KMS-11 (cell line): Measurements from ENCODE around the gene LPP.

ENCODE experiments used
- H2AFZ ChIP-seq: fragments of 200-600 bp; sonication (generic); 2 replicates; pipeline ENCODE4 v1.6.1; 2016; ENCODE audit warnings: antibody characterized with exemption, mixed run types, low read depth
- H3K27ac ChIP-seq: fragments of 200-600 bp; sonication (generic); 2 replicates; pipeline ENCODE4 v1.6.1; 2016; ENCODE audit warnings: mild to moderate bottlenecking, mixed run types
- H3K27me3 ChIP-seq: fragments of 200-600 bp; sonication (generic); 2 replicates; pipeline ENCODE4 v1.6.1; 2017; ENCODE audit warnings: mild to moderate bottlenecking, low read depth, mixed run types, moderate library complexity; ENCODE audit not compliant: insufficient read depth
- H3K36me3 ChIP-seq: fragments of 200-600 bp; sonication (generic); 2 replicates; pipeline ENCODE4 v1.6.1; 2017; ENCODE audit warnings: mild to moderate bottlenecking, mixed run types; ENCODE audit not compliant: insufficient read depth
- H3K4me1 ChIP-seq: fragments of 200-600 bp; sonication (generic); 2 replicates; pipeline ENCODE4 v1.6.1; 2016; ENCODE audit warnings: mild to moderate bottlenecking, low read depth, mixed run types; ENCODE audit not compliant: poor library complexity, severe bottlenecking
- H3K4me2 ChIP-seq: fragments of 200-600 bp; sonication (generic); 2 replicates; pipeline ENCODE4 v1.7.0; 2016; ENCODE audit warnings: mild to moderate bottlenecking, mixed run types
- H3K4me3 ChIP-seq: fragments of 200-600 bp; sonication (generic); IDR thresholded peaks from 2 replicates; pipeline ENCODE4 v1.6.1; 2017; ENCODE audit warnings: low read depth, low read length, mixed read lengths; ENCODE audit not compliant: insufficient read depth
- H3K79me2 ChIP-seq: fragments of 200-600 bp; sonication (generic); 2 replicates; pipeline ENCODE4 v1.6.1; 2016; ENCODE audit warnings: low read depth, mixed run types; ENCODE audit not compliant: insufficient read depth
- H3K9ac ChIP-seq: fragments of 200-600 bp; sonication (generic); 2 replicates; pipeline ENCODE4 v1.6.1; 2016; ENCODE audit warnings: mild to moderate bottlenecking, mixed run types
- H4K20me1 ChIP-seq: fragments of 200-600 bp; sonication (generic); 2 replicates; pipeline ENCODE4 v1.6.1; 2016; ENCODE audit warnings: mild to moderate bottlenecking, mixed run types; ENCODE audit not compliant: insufficient read depth
- TF ChIP-seq, protein P1 (sequence below): fragments of 200-600 bp; sonication (generic); conservative IDR thresholded peaks from 2 replicates; pipeline ENCODE4 v1.6.1; 2017; ENCODE audit warnings: low read depth, mild to moderate bottlenecking, antibody characterized with exemption, low read length, moderate library complexity, mixed read lengths

Gene LPP

DNA sequence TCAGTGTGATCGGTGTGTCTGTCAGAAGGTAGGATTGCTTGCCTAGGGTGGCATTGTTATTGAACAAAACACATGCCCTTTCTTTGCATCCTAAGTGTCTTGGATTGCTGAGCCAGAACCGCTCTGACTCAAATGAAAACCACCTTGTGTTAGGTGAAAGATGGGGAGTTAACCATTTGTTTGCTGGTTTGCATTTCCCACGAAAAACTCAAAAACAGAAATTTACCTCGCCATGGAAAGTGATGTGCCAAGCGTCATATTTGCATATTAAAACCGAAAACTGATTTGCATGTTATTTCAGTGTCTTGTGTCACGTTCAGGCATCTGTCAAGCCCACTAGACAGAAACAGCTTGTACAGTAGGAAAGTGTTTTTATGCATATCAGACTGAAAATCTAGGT is 543.2 kb downstream of the LPP start:
- H3K9ac ChIP-seq = no peak overlapping the region
- no peaks in the 10 kb centered on the region for H3K27me3 ChIP-seq
- no peaks in the 10 kb centered on the region for H3K79me2 ChIP-seq
- H3K4me1 ChIP-seq = no peaks in the 10 kb centered on the region
- no peaks in the 10 kb centered on the region for H4K20me1 ChIP-seq
- H2AFZ ChIP-seq = no peak overlapping the region
- no peaks in the 10 kb centered on the region for H3K36me3 ChIP-seq
- TF ChIP-seq, protein P1, sequence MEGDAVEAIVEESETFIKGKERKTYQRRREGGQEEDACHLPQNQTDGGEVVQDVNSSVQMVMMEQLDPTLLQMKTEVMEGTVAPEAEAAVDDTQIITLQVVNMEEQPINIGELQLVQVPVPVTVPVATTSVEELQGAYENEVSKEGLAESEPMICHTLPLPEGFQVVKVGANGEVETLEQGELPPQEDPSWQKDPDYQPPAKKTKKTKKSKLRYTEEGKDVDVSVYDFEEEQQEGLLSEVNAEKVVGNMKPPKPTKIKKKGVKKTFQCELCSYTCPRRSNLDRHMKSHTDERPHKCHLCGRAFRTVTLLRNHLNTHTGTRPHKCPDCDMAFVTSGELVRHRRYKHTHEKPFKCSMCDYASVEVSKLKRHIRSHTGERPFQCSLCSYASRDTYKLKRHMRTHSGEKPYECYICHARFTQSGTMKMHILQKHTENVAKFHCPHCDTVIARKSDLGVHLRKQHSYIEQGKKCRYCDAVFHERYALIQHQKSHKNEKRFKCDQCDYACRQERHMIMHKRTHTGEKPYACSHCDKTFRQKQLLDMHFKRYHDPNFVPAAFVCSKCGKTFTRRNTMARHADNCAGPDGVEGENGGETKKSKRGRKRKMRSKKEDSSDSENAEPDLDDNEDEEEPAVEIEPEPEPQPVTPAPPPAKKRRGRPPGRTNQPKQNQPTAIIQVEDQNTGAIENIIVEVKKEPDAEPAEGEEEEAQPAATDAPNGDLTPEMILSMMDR = no peak
- no peak overlapping the region for H3K4me3 ChIP-seq
- H3K27ac ChIP-seq = no peak overlapping the region
- H3K4me2 ChIP-seq = no peak overlapping the region

DNA sequence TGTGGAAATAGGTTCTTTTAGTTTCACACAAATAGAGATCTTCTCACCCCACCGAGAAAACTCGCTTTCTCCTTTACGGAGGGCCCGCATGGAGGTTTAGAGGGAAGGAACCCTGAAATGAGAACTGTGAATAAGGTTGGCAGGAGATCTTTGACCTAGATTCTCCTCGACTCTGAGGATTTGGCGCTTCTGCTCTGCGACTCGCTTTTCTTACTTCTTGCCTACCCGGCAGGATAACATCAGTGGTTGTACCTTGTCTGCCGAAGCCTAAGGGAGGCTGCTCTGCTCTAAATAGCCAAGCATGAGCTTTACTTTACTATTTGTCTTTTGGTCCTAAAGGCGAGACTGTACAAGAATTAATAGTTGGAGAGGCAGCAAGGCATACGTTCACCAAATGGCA is 544.5 kb downstream of the LPP start:
- Histone ChIP-seq H3K4me2 (no peak overlapping the region), H3K79me2 (no peaks in the 10 kb centered on the region), H3K9ac (no peak overlapping the region), H3K4me1 (no peaks in the 10 kb centered on the region), H3K27me3 (no peaks in the 10 kb centered on the region), H3K27ac (no peak overlapping the region), H3K4me3 (no peak overlapping the region), H4K20me1 (no peaks in the 10 kb centered on the region), H2AFZ (no peak overlapping the region), H3K36me3 (no peaks in the 10 kb centered on the region)
- TF ChIP-seq, protein P1 = no peak

DNA sequence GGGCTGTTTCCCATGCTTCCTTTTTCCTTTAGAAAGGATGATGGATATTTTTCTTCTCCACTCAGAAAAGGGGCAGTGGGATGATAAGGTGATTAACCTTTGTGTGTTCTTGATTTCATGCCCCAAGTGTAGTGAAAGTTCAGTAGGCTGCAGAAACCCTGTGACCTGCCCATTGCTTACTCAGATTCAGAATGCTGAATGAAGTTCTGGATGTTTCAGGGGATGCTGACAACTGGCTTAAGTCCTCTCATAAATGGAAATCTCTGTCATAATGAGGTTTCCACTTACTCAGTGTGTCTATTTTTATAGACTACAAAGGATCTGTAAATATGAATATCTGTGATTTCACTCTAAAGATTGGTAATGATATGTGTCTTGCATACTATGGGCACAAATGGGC is 546.5 kb downstream of the LPP start:
- H2AFZ ChIP-seq = no peak overlapping the region
- no peaks in the 10 kb centered on the region for H3K36me3 ChIP-seq
- H3K27ac ChIP-seq = no peak overlapping the region
- H4K20me1 ChIP-seq = no peaks in the 10 kb centered on the region
- H3K27me3 ChIP-seq = no peaks in the 10 kb centered on the region
- H3K4me1 ChIP-seq = no peaks in the 10 kb centered on the region
- no peak overlapping the region for H3K4me3 ChIP-seq
- TF ChIP-seq, protein P1 = no peak
- H3K4me2 ChIP-seq = no peak overlapping the region
- H3K79me2 ChIP-seq = no peaks in the 10 kb centered on the region
- H3K9ac ChIP-seq = no peak overlapping the region

DNA sequence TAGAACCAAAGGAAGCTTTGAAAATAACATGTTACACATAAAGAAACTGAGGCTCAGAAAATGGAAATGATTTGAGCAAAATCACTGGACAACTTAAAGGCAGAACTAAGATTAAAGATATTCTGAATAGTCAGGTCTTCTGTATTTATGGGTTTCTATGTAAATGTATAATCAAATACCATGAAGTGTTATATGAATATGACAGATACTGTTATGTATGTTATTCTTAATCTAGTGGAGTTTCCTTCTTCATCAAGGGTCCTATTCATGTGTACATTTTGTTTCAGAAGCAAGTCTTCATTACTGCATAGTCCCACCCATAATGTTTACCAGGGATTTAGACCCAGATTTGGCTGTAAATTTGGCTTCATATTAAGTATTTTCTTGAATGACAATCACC is 547.0 kb downstream of the LPP start:
- Histone ChIP-seq H3K36me3 (no peaks in the 10 kb centered on the region), H4K20me1 (no peaks in the 10 kb centered on the region), H2AFZ (no peak overlapping the region), H3K27me3 (no peaks in the 10 kb centered on the region), H3K79me2 (no peaks in the 10 kb centered on the region), H3K4me3 (no peak overlapping the region), H3K9ac (no peak overlapping the region), H3K4me1 (no peaks in the 10 kb centered on the region), H3K4me2 (no peak overlapping the region), H3K27ac (no peak overlapping the region)
- TF ChIP-seq, protein P1 = no peak
